Stimulated activated CD8-positive, alpha-beta memory T cell treated with anti-CD3 and anti-CD28 coated beads, Interleukin-2, amount 100 ng/mL, for 1 hour (primary cell): Measurements from ENCODE around the gene FSD2.
"Not testable (repeated sequence)": the region's sequence is repeated elsewhere in the genome, so short reads cannot be mapped to it uniquely, and the experiment has no call there.

ENCODE experiments used
- DNase-seq, 2 donors: peaks; one replicate each; pipeline ENCODE4 v3.0.0-alpha.2; 2020; ENCODE audit warnings: low read depth in 2 of 2

FSD2 gene

GRCh38 chr15:82798104-82798503 lies 7.8 kb downstream of the FSD2 start:
- no peak for DNase-seq

- DNase-seq: no peak
These were observed 12.1 kb downstream of the FSD2 start for GRCh38 chr15:82793737-82794136.

GRCh38 chr15:82792068-82792467 lies 13.8 kb downstream of the FSD2 start:
- no peak for DNase-seq

- no peak for DNase-seq
These were observed 15.5 kb downstream of the FSD2 start for GRCh38 chr15:82790321-82790720.

- no peak for DNase-seq
These were observed 16.4 kb downstream of the FSD2 start for GRCh38 chr15:82789491-82789890.

- DNase-seq: no peak
These were observed 17.4 kb downstream of the FSD2 start for GRCh38 chr15:82788496-82788895.

GRCh38 chr15:82781349-82781748 lies 24.5 kb downstream of the FSD2 start:
- DNase-seq: no peak

- no peak for DNase-seq
These were observed 27.1 kb downstream of the FSD2 start for GRCh38 chr15:82778755-82779154.

- no peak for DNase-seq
These were observed 31.4 kb downstream of the FSD2 start for GRCh38 chr15:82774496-82774895.

- no peak for DNase-seq
These were observed 33.9 kb downstream of the FSD2 start for GRCh38 chr15:82771789-82772607.

- no peak for DNase-seq
These were observed 37.3 kb downstream of the FSD2 start for GRCh38 chr15:82768414-82769054.

GRCh38 chr15:82767163-82767829 lies 38.6 kb downstream of the FSD2 start:
- DNase-seq: no peak

GRCh38 chr15:82766201-82766600 lies 39.7 kb downstream of the FSD2 start:
- DNase-seq: not testable (repeated sequence)

- DNase-seq: no peak
These were observed 41.1 kb downstream of the FSD2 start for GRCh38 chr15:82764740-82765139.

- no peak for DNase-seq
These were observed 41.8 kb downstream of the FSD2 start for GRCh38 chr15:82764117-82764490.

GRCh38 chr15:82763361-82764116 lies 42.3 kb downstream of the FSD2 start:
- DNase-seq: no peak

GRCh38 chr15:82751308-82751707 lies 54.6 kb downstream of the FSD2 start:
- no peak for DNase-seq

- no peak for DNase-seq
These were observed 55.1 kb downstream of the FSD2 start for GRCh38 chr15:82750831-82751180.

GRCh38 chr15:82749951-82750830 lies 55.7 kb downstream of the FSD2 start:
- peak; percentile 64 to 66 for DNase-seq

- DNase-seq: no peak
These were observed 57.6 kb downstream of the FSD2 start for GRCh38 chr15:82748315-82748714.

GRCh38 chr15:82743810-82744209 lies 62.1 kb downstream of the FSD2 start:
- no peak for DNase-seq
